Nephron (organoid): ENCODE measurements around the gene ZNF497.
A peak's percentile ranks its signal among the peaks of the same experiment; 100 is the strongest.

Source experiments
- H3K27ac Mint-ChIP-seq, 3 experiments: 2 replicates each; pipeline ENCODE4 v1.8.0; 2020; ENCODE audit warnings: mixed read lengths in 3 of 3, mild to moderate bottlenecking in 2 of 3, moderate library complexity in 1 of 3
- H3K27me3 Mint-ChIP-seq: 2 replicates; pipeline ENCODE4 v1.8.0; 2021; ENCODE audit warnings: low read depth, mild to moderate bottlenecking, moderate library complexity, mixed read lengths
- H3K36me3 Mint-ChIP-seq: 2 replicates; pipeline ENCODE4 v1.8.0; 2020; ENCODE audit warnings: low read depth, mixed read lengths
- H3K4me1 Mint-ChIP-seq: 2 replicates; pipeline ENCODE4 v1.8.0; 2020; ENCODE audit warnings: mixed read lengths
- H3K4me3 Mint-ChIP-seq, 3 experiments: 2 replicates each; pipeline ENCODE4 v1.8.0; 2020; ENCODE audit warnings: mild to moderate bottlenecking in 3 of 3, mixed read lengths in 3 of 3, moderate library complexity in 2 of 3
- H3K9me3 Mint-ChIP-seq: 2 replicates; pipeline ENCODE4 v1.8.0; 2020; ENCODE audit warnings: mixed read lengths
- CTCF ChIP-seq, 3 experiments: fragments of 200-600 bp; sonication (generic); IDR thresholded peaks; one replicate each; pipeline ENCODE4 v1.5.0; 2021; ENCODE audit warnings: antibody characterized with exemption in 3 of 3; ENCODE audit not compliant: unreplicated experiment in 3 of 3

The ZNF497 gene

GRCh38 chr19:58395979-58396627, 33.6 kb upstream of the ZNF497 start:
- no peaks in the 10 kb centered on the region for H3K27me3 Mint-ChIP-seq
- no peaks in the 10 kb centered on the region for H3K9me3 Mint-ChIP-seq
- no peak overlapping the region for H3K27ac Mint-ChIP-seq
- TF ChIP-seq CTCF (IDR thresholded peaks at IDR 0.05; ENCODE audit: unreplicated experiment in 3 of 3) = no peak
- H3K4me1 Mint-ChIP-seq = peaks cover 13% of the 10 kb centered on the region
- H3K4me3 Mint-ChIP-seq = no peak overlapping the region
- H3K36me3 Mint-ChIP-seq = peaks cover 29% of the 10 kb centered on the region

GRCh38 chr19:58395220-58395978, 32.8 kb upstream of the ZNF497 start, which contains the start of gene RNF225:
Gene RNF225, plus strand, starts transcription at chr19:58395656. Its CDS starts 434 bp downstream, at chr19:58396090.
- TF ChIP-seq CTCF (IDR thresholded peaks at IDR 0.05; ENCODE audit: unreplicated experiment in 3 of 3) = no peak

GRCh38 chr19:58394821-58395219, 32.3 kb upstream of the ZNF497 start:
- Mint-ChIP-seq H3K27ac (no peak overlapping the region), H3K27me3 (no peaks in the 10 kb centered on the region), H3K4me3 (no peak overlapping the region), H3K4me1 (peaks cover 9% of the 10 kb centered on the region), H3K9me3 (no peaks in the 10 kb centered on the region), H3K36me3 (peaks cover 35% of the 10 kb centered on the region)
- no peak for TF ChIP-seq CTCF (IDR thresholded peaks at IDR 0.05; ENCODE audit: unreplicated experiment in 3 of 3)

More at GRCh38 chr19:58395220-58395978, 32.8 kb upstream of the ZNF497 start, which contains the start of gene RNF225:
- Mint-ChIP-seq H3K27me3 (no peaks in the 10 kb centered on the region), H3K4me1 (peaks cover 11% of the 10 kb centered on the region), H3K4me3 (no peak within 1 kb of the TSS), H3K36me3 (peaks cover 35% of the 10 kb centered on the region), H3K27ac (no peak within 1 kb of the TSS), H3K9me3 (no peaks in the 10 kb centered on the region)

GRCh38 chr19:58393725-58394033, 31.1 kb upstream of the ZNF497 start:
- H3K4me3 Mint-ChIP-seq = peak overlapping the region in 1 of 3 experiments; percentile 18
- H3K27me3 Mint-ChIP-seq = no peaks in the 10 kb centered on the region
- TF ChIP-seq CTCF (IDR thresholded peaks at IDR 0.05; ENCODE audit: unreplicated experiment in 3 of 3) = no peak
- H3K36me3 Mint-ChIP-seq = peaks cover 43% of the 10 kb centered on the region
- H3K4me1 Mint-ChIP-seq = peaks cover 12% of the 10 kb centered on the region
- no peaks in the 10 kb centered on the region for H3K9me3 Mint-ChIP-seq
- no peak overlapping the region for H3K27ac Mint-ChIP-seq

GRCh38 chr19:58392945-58393724, 30.6 kb upstream of the ZNF497 start:
- H3K4me3 Mint-ChIP-seq = peak overlapping the region in 1 of 3 experiments; percentile 18
- TF ChIP-seq CTCF (IDR thresholded peaks at IDR 0.05; ENCODE audit: unreplicated experiment in 3 of 3) = no peak
- peak overlapping the region in 1 of 3 experiments; percentile 17 for H3K27ac Mint-ChIP-seq
- peaks cover 14% of the 10 kb centered on the region for H3K4me1 Mint-ChIP-seq
- H3K27me3 Mint-ChIP-seq = no peaks in the 10 kb centered on the region
- peaks cover 46% of the 10 kb centered on the region for H3K36me3 Mint-ChIP-seq
- no peaks in the 10 kb centered on the region for H3K9me3 Mint-ChIP-seq
